Myocyte (in vitro differentiated cells): ENCODE measurements around the gene KCND2. TPM values are rescaled to one million over a fixed set of nuclear protein-coding genes. Genes with fewer than 3 reads are reported as not detected.

ENCODE experiments used
- DNase-seq: peaks from one replicate; pipeline ENCODE4 v3.0.0-alpha.2; 2012; ENCODE audit warnings: low read depth
- total RNA-seq: library from RNA; depleted of rRNA; stranded (reverse); fragments of >200 nt; gene quantifications from 2 replicates; pipeline ENCODE4 v1.2.3, GENCODE V29; 2014

Gene KCND2
- total RNA-seq, 1 donor from 2014 or later = 2.7 TPM

DNA sequence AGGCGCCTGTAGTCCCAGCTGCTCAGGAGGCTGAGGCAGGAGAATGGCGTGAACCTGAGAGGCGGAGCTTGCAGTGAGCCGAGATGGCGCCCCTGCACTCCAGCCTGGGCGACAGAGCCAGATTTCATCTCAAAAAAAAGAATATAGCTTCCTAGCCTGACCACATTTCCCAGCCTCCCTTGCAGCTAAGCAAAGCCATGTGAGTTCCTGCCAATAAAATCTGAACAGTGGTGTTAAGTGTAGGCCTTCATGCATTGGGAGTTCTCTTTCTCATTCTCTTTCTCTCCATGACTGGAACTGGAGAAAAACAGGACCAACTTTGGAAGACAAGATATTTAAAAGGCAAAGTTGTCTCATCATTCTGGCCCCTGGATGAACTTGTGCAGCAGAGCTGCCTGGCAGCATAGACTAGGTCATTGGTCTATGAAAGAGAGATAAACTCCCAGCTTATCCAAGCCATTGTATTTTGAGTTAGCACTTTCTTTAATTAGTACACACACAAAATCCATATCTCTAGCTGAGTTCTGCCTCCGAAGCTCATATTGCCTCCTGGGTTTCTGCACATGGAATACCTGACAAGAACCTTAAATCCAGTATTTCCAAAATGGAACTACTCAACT lies 524.2 kb downstream of the KCND2 start:
- no peak for DNase-seq

DNA sequence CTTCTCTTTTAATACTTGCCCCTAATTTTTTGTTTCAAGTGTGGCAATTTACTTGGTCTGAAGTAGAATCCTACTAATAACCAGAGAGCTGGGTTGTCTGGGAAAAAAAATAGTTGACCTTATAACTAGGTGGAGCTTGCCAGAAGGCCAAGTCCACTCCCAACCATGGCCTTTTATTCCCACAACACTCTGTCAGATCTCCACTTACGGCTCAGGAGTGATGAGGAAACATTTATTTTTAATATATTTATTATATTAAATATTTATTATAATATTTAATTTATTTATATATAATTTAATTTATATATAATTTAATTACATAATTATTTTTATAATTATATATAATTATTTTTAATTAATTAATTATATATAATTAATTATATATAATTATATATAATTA lies 526.2 kb downstream of the KCND2 start:
- DNase-seq = no peak
